ENCODE data around the gene BARHL1.

The BARHL1 gene

GRCh38 chr9:132588501-132589147 is 6.2 kb downstream of the BARHL1 start:
- no peak for DNase-seq (ENCODE audit: low spot score)
- in situ Hi-C loops (cut with MboI; ENCODE audit: low sequenced_read_pairs, unreplicated experiment), result no loop called here

GRCh38 chr9:132589148-132590036 is 7.0 kb downstream of the BARHL1 start:
- no peak for TF ChIP-seq CTCF (IDR thresholded peaks at IDR 0.05; ENCODE audit: borderline replicate concordance, control extremely low read depth, extremely low read depth, insufficient read depth, missing control alignments)
- in situ Hi-C loops (cut with MboI; ENCODE audit: low sequenced_read_pairs, unreplicated experiment), result no loop called here
- peak; percentile 41 for DNase-seq (ENCODE audit: low spot score)

More at GRCh38 chr9:132588501-132589147, 6.2 kb downstream of the BARHL1 start:
- TF ChIP-seq CTCF (IDR thresholded peaks at IDR 0.05; ENCODE audit: borderline replicate concordance, control extremely low read depth, extremely low read depth, insufficient read depth, missing control alignments), result no peak

- no peak for DNase-seq (ENCODE audit: low spot score)
- TF ChIP-seq CTCF (IDR thresholded peaks at IDR 0.05; ENCODE audit: borderline replicate concordance, control extremely low read depth, extremely low read depth, insufficient read depth, missing control alignments), result no peak
- in situ Hi-C loops (cut with MboI; ENCODE audit: low sequenced_read_pairs, unreplicated experiment), result no loop called here
These were observed 7.6 kb downstream of the BARHL1 start for GRCh38 chr9:132590037-132590317.

- in situ Hi-C loops (cut with MboI; ENCODE audit: low sequenced_read_pairs, unreplicated experiment), result no loop called here
- TF ChIP-seq CTCF (IDR thresholded peaks at IDR 0.05; ENCODE audit: borderline replicate concordance, control extremely low read depth, extremely low read depth, insufficient read depth, missing control alignments), result no peak
- peak; percentile 43 for DNase-seq (ENCODE audit: low spot score)
These were observed 8.1 kb downstream of the BARHL1 start for GRCh38 chr9:132590318-132591182.

- TF ChIP-seq CTCF (IDR thresholded peaks at IDR 0.05; ENCODE audit: borderline replicate concordance, control extremely low read depth, extremely low read depth, insufficient read depth, missing control alignments), result no peak
- no peak for DNase-seq (ENCODE audit: low spot score)
- in situ Hi-C loops (cut with MboI; ENCODE audit: low sequenced_read_pairs, unreplicated experiment), result no loop called here
These were observed 8.8 kb downstream of the BARHL1 start for GRCh38 chr9:132591244-132591643.

- TF ChIP-seq CTCF (IDR thresholded peaks at IDR 0.05; ENCODE audit: borderline replicate concordance, control extremely low read depth, extremely low read depth, insufficient read depth, missing control alignments), result no peak
- DNase-seq (ENCODE audit: low spot score), result no peak
- in situ Hi-C loops (cut with MboI; ENCODE audit: low sequenced_read_pairs, unreplicated experiment), result no loop called here
These were observed 9.4 kb downstream of the BARHL1 start for GRCh38 chr9:132591751-132592314.

All from GM13976 (cell line).